ENCODE data around the gene MARCHF10.

Gene MARCHF10

GRCh38 chr17:62822080-62822904, 14.2 kb upstream of the MARCHF10 start:
- DNase-seq (ENCODE audit: low read depth), result no peak

GRCh38 chr17:62821189-62822079, 13.3 kb upstream of the MARCHF10 start:
- DNase-seq (ENCODE audit: low read depth), result no peak

- DNase-seq (ENCODE audit: low read depth), result no peak
Observed at GRCh38 chr17:62819511-62820221, 11.6 kb upstream of the MARCHF10 start.

- DNase-seq (ENCODE audit: low read depth), result no peak
Observed at GRCh38 chr17:62818526-62818925, 10.4 kb upstream of the MARCHF10 start.

GRCh38 chr17:62816282-62816839, 8.2 kb upstream of the MARCHF10 start:
- no peak for DNase-seq (ENCODE audit: low read depth)

- no peak for DNase-seq (ENCODE audit: low read depth)
Observed at GRCh38 chr17:62809656-62810055, 1.5 kb upstream of the MARCHF10 start.

- DNase-seq (ENCODE audit: low read depth), result no peak
Observed at GRCh38 chr17:62808576-62808970, 459 bp upstream of the MARCHF10 start.

- DNase-seq (ENCODE audit: low read depth), result no peak
Observed at GRCh38 chr17:62805234-62805633, 2.9 kb downstream of the MARCHF10 start.

- no peak for DNase-seq (ENCODE audit: low read depth)
Observed at GRCh38 chr17:62804822-62805221, 3.3 kb downstream of the MARCHF10 start.

- DNase-seq (ENCODE audit: low read depth), result no peak
Observed at GRCh38 chr17:62804025-62804424, 4.1 kb downstream of the MARCHF10 start.

- DNase-seq (ENCODE audit: low read depth), result no peak
Observed at GRCh38 chr17:62802561-62803205, 5.4 kb downstream of the MARCHF10 start.

GRCh38 chr17:62801553-62802114, 6.5 kb downstream of the MARCHF10 start:
- DNase-seq (ENCODE audit: low read depth), result no peak

GRCh38 chr17:62800585-62800984, 7.5 kb downstream of the MARCHF10 start:
- no peak for DNase-seq (ENCODE audit: low read depth)

- DNase-seq (ENCODE audit: low read depth), result no peak
Observed at GRCh38 chr17:62797959-62798358, 10.2 kb downstream of the MARCHF10 start.

GRCh38 chr17:62796291-62796690, 11.8 kb downstream of the MARCHF10 start:
- no peak for DNase-seq (ENCODE audit: low read depth)

GRCh38 chr17:62794666-62794971, 13.5 kb downstream of the MARCHF10 start:
- DNase-seq (ENCODE audit: low read depth), result no peak

- DNase-seq (ENCODE audit: low read depth), result no peak
Observed at GRCh38 chr17:62793919-62794665, 14.0 kb downstream of the MARCHF10 start.

- no peak for DNase-seq (ENCODE audit: low read depth)
Observed at GRCh38 chr17:62792447-62792800, 15.7 kb downstream of the MARCHF10 start.

- DNase-seq (ENCODE audit: low read depth), result no peak
Observed at GRCh38 chr17:62791767-62792446, 16.2 kb downstream of the MARCHF10 start.

GRCh38 chr17:62791235-62791734, 16.8 kb downstream of the MARCHF10 start:
- DNase-seq (ENCODE audit: low read depth), result no peak

Data from stimulated activated CD8-positive, alpha-beta memory T cell treated with anti-CD3 and anti-CD28 coated beads, Interleukin-12 subunit alpha, Interleukin-12 subunit beta, amount 100 ng/mL, for 4 hours (primary cell).